Kidney (tissue), 14 donors: Measurements from ENCODE around the gene RBBP6. TPM values are rescaled to one million over a fixed set of nuclear protein-coding genes. Genes with fewer than 3 reads are reported as not detected.

Source experiments
- DNase-seq, 5 donors: peaks; one replicate each; pipeline ENCODE4 v3.0.0-alpha.2; 2013 to 2020
- FAIRE-seq: peaks from 2 replicates; lab custom pipeline; 2012; peaks lifted over from hg19 to GRCh38; lab: Jason Lieb, UNC
- H3K27ac ChIP-seq, 2 donors: one replicate each; pipeline ENCODE4 v1.7.0; 2013; ENCODE audit warnings: low read depth in 2 of 2, low read length in 2 of 2, inconsistent platforms in 1 of 2
- H3K27me3 ChIP-seq: one replicate; pipeline ENCODE4 v1.7.1; 2013; ENCODE audit warnings: low read length, inconsistent platforms; ENCODE audit not compliant: control insufficient read depth, insufficient read depth
- H3K36me3 ChIP-seq, 3 donors: one replicate each; pipeline versions ENCODE4 v1.7.0 to v1.7.1; 2013; ENCODE audit warnings: low read length in 3 of 3, control low read depth in 1 of 3, inconsistent platforms in 1 of 3; ENCODE audit not compliant: insufficient read depth in 3 of 3, control insufficient read depth in 2 of 3
- H3K4me1 ChIP-seq, 3 donors: one replicate each; pipeline versions ENCODE4 v1.7.0 to v1.7.1; 2013; ENCODE audit warnings: low read length in 3 of 3, inconsistent platforms in 1 of 3, low read depth in 1 of 3; ENCODE audit not compliant: control insufficient read depth in 2 of 3, insufficient read depth in 2 of 3
- H3K4me3 ChIP-seq, 3 donors: one replicate each; pipeline versions ENCODE4 v1.7.0 to v1.8.1; 2013; ENCODE audit warnings: low read length in 3 of 3, control low read depth in 1 of 3, inconsistent platforms in 1 of 3
- H3K9ac ChIP-seq, 3 donors: one replicate each; pipeline versions ENCODE4 v1.7.0 to v1.7.1; 2013; ENCODE audit warnings: low read length in 3 of 3, control low read depth in 1 of 3, inconsistent platforms in 1 of 3
- H3K9me3 ChIP-seq, 3 donors: one replicate each; pipeline versions ENCODE4 v1.7.0 to v1.7.1; 2013; ENCODE audit warnings: low read length in 3 of 3, control low read depth in 1 of 3, inconsistent platforms in 1 of 3; ENCODE audit not compliant: control insufficient read depth in 2 of 3, insufficient read depth in 1 of 3
- intact Hi-C: fragments of 100-400 bp; cut with DNase I; formaldehyde crosslinking; loops from one replicate; pipeline ENCODE4 v1.11.1; 2022
- polyA plus RNA-seq: library from polyadenylated mRNA; stranded (reverse); fragments of 350-450 nt; fragmentation: Illumina TruSeq; extraction: RNeasy Lipid Tissue Mini Kit (QIAGEN cat#74804); gene quantifications from one replicate; pipeline ENCODE4 v1.2.3, GENCODE V29; 2014; ENCODE audit warnings: low read depth, low replicate concordance; ENCODE audit not compliant: insufficient read depth
- total RNA-seq: library from RNA; stranded (reverse); fragmentation: NEBNext Ultra II Directional; extraction: Animal tissue kit (Norgen Biotek cat#: 25700); gene quantifications from one replicate; pipeline ENCODE4 v1.2.1, GENCODE V29; 2021
- TF ChIP-seq, protein P1 (sequence below): IDR thresholded peaks from 3 replicates; pipeline ENCODE4 v1.5.1; 2012; ENCODE audit warnings: mild to moderate bottlenecking, moderate library complexity, borderline replicate concordance; ENCODE audit not compliant: insufficient read depth; ENCODE audit errors: extremely low read depth
- donor health status: control.
- donor health status: control.
- donor health status: control.
- donor health status: control.
- donor health status: control.
- donor health status: DM: yes; HTN: yes; CAD: no.
- donor health status: Normal renal cell carcinoma (clear cell type).

RBBP6 gene
- total and polyA plus RNA-seq, 2 donors from 2014 or later = 22.8 to 51.3 TPM

DNA sequence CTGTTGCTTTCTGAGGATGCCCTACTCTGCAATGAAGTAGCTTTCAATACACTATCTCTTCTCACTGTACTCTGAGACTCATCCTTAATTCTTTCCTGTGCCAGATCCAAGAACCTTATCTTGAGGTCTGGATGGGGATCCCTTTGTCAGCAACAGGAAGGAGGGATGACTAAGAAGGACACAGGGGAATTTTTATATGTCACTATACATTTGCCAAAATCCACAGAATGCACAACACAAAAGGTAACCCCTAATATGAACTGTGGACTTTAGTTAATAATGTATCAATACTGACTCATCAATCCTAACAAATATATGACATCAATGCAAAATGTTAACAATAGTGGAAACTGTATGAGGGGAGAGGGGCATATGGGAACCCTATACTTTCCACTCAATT is 4.7 kb upstream of the RBBP6 start:
- H3K4me1 ChIP-seq = peaks cover 0 to 3% (median 0%) of the 10 kb centered on the region in 3 donors
- H3K36me3 ChIP-seq = no peaks in the 10 kb centered on the region
- no peak overlapping the region for H3K4me3 ChIP-seq
- H3K27ac ChIP-seq = no peak overlapping the region
- TF ChIP-seq, protein P1, sequence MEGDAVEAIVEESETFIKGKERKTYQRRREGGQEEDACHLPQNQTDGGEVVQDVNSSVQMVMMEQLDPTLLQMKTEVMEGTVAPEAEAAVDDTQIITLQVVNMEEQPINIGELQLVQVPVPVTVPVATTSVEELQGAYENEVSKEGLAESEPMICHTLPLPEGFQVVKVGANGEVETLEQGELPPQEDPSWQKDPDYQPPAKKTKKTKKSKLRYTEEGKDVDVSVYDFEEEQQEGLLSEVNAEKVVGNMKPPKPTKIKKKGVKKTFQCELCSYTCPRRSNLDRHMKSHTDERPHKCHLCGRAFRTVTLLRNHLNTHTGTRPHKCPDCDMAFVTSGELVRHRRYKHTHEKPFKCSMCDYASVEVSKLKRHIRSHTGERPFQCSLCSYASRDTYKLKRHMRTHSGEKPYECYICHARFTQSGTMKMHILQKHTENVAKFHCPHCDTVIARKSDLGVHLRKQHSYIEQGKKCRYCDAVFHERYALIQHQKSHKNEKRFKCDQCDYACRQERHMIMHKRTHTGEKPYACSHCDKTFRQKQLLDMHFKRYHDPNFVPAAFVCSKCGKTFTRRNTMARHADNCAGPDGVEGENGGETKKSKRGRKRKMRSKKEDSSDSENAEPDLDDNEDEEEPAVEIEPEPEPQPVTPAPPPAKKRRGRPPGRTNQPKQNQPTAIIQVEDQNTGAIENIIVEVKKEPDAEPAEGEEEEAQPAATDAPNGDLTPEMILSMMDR = no peak
- H3K9me3 ChIP-seq = no peaks in the 10 kb centered on the region
- intact Hi-C loops = no loop called here
- FAIRE-seq (no peak), DNase-seq (no peak)
- H3K27me3 ChIP-seq = no peaks in the 10 kb centered on the region
- no peak overlapping the region for H3K9ac ChIP-seq

DNA sequence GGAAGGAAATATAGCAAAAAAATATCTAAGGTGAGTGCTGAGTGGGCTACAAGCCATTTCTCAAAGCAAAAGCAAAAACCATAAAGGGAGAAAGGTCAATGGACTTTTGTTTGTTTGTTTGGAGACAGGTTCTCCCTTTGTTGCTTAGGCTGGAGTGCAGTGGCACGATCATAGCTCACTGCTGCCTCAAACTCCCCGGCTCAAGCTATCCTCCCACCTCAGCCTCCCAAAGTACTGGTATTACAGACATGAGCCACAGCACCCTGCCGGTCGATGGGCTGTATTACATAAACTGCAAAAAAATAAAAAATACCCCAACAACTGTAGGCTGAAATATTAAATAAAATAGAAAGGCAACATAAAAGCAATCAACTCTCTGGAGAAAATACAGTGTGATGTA is 3.5 kb upstream of the RBBP6 start:
- TF ChIP-seq, protein P1 = no peak
- Histone ChIP-seq H3K27me3 (no peaks in the 10 kb centered on the region), H3K9me3 (no peaks in the 10 kb centered on the region), H3K27ac (no peak overlapping the region), H3K4me3 (no peak overlapping the region), H3K36me3 (no peaks in the 10 kb centered on the region), H3K9ac (no peak overlapping the region), H3K4me1 (peaks cover 0 to 3% (median 0%) of the 10 kb centered on the region in 3 donors)
- no peak for DNase-seq
- intact Hi-C loops = no loop called here
- no peak for FAIRE-seq

DNA sequence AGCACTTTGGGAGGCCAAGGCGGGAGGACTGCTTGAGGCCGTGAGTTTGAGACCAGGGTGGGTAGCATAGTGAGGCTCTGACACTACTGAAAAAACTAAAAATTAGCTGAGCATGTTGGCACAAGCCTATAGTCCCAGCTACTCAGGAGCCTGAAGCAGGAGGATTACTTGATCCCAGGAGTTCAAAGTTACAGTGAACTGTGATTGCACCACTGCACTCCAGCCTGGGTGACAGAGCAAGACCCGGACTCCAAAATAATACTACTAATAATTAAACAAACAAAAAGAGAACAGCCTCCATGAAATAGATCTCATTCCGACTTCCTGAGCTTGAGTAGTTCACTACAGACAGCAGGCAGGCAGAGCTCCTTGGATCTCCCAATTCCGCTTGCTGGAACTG is 2.7 kb upstream of the RBBP6 start:
- H3K9ac ChIP-seq = no peak overlapping the region
- H3K27ac ChIP-seq = no peak overlapping the region
- H3K9me3 ChIP-seq = no peaks in the 10 kb centered on the region
- no peaks in the 10 kb centered on the region for H3K36me3 ChIP-seq
- H3K27me3 ChIP-seq = no peaks in the 10 kb centered on the region
- TF ChIP-seq, protein P1 = no peak
- no peak overlapping the region for H3K4me3 ChIP-seq
- FAIRE-seq (no peak), DNase-seq (no peak)
- intact Hi-C loops = no loop called here
- peaks cover 0 to 3% (median under 1%) of the 10 kb centered on the region in 3 donors for H3K4me1 ChIP-seq
